Caco-2 (cell line): ENCODE measurements around the gene CFAP92. TPM values are rescaled to one million over a fixed set of nuclear protein-coding genes. Genes with fewer than 3 reads are reported as not detected.

Experiments used
- BruUV-seq: library from RNA; stranded (reverse); fragments of 400-500 nt; replicated peaks from 2 replicates; lab custom pipeline; 2021; lab: Mats Ljungman, UMichigan
- CTCF ChIA-PET: fragments of 300-600 bp; sonication (Branson Sonifier 250); formaldehyde crosslinking; loops from one replicate; lab custom pipeline; 2022; ENCODE audit warnings: antibody characterized with exemption; lab: Charles Lee
- POLR2A ChIA-PET: fragments of 300-600 bp; sonication (Branson Sonifier 250); formaldehyde crosslinking; loops from one replicate; lab custom pipeline; 2022; ENCODE audit warnings: antibody characterized with exemption; lab: Charles Lee
- DNase-seq, 2 experiments: peaks; one replicate each; pipeline versions ENCODE4 v3.0.0 to v3.0.0-alpha.2; 2020 to 2022
- H3K27me3 ChIP-seq: replicated peaks from 2 replicates; pipeline ENCODE4 v1.6.0; 2011; ENCODE audit warnings: low read length; ENCODE audit not compliant: control insufficient read depth, insufficient read depth
- H3K36me3 ChIP-seq: 2 replicates; pipeline ENCODE4 v1.5.1; 2011; ENCODE audit warnings: low read length; ENCODE audit not compliant: control insufficient read depth, insufficient read depth
- H3K4me1 ChIP-seq: fragments of 250-450 bp; sonication (Bioruptor Pico); 2 replicates; pipeline ENCODE4 v1.5.1; 2020; ENCODE audit warnings: mild to moderate bottlenecking
- H3K4me3 ChIP-seq: 2 replicates; pipeline ENCODE4 v1.5.1; 2011; ENCODE audit warnings: low read depth, mild to moderate bottlenecking, control low read depth, low read length
- H3K9me3 ChIP-seq: fragments of 250-450 bp; sonication (Bioruptor Pico); 2 replicates; pipeline ENCODE4 v1.5.1; 2020; ENCODE audit warnings: mild to moderate bottlenecking, moderate library complexity
- H3K27ac Mint-ChIP-seq: one replicate; pipeline ENCODE4 v1.8.0; 2022; ENCODE audit warnings: mixed read lengths; ENCODE audit not compliant: unreplicated experiment
- H3K27me3 Mint-ChIP-seq: one replicate; pipeline ENCODE4 v1.8.0; 2022; ENCODE audit warnings: mixed read lengths; ENCODE audit not compliant: insufficient read depth, unreplicated experiment
- H3K36me3 Mint-ChIP-seq: one replicate; pipeline ENCODE4 v1.8.0; 2022; ENCODE audit warnings: mild to moderate bottlenecking, mixed read lengths; ENCODE audit not compliant: insufficient read depth, unreplicated experiment
- H3K4me1 Mint-ChIP-seq: one replicate; pipeline ENCODE4 v1.8.0; 2022; ENCODE audit warnings: low read depth, mixed read lengths; ENCODE audit not compliant: unreplicated experiment
- H3K4me3 Mint-ChIP-seq: one replicate; pipeline ENCODE4 v1.8.0; 2022; ENCODE audit warnings: mild to moderate bottlenecking, moderate library complexity, mixed read lengths; ENCODE audit not compliant: unreplicated experiment
- H3K9me3 Mint-ChIP-seq: one replicate; pipeline ENCODE4 v1.8.0; 2022; ENCODE audit warnings: mixed read lengths; ENCODE audit not compliant: unreplicated experiment
- CTCF ChIP-seq, 2 experiments: fragments of 200-600 bp in 1 of 2; IDR thresholded peaks; 1 replicate in 1 of 2; 2 replicates in 1 of 2; pipeline versions ENCODE4 v1.5.1 to v1.8.0; 2011 to 2022; ENCODE audit warnings: antibody characterized with exemption in 1 of 2, control low read depth in 1 of 2, inconsistent platforms in 1 of 2, low read depth in 1 of 2, low read length in 1 of 2, mild to moderate bottlenecking in 1 of 2, moderate library complexity in 1 of 2; ENCODE audit not compliant: insufficient read depth in 1 of 2, severe bottlenecking in 1 of 2, unreplicated experiment in 1 of 2
- intact Hi-C: fragments of 100-400 bp; cut with micrococcal nuclease; formaldehyde crosslinking; loops from one replicate; pipeline ENCODE4 v1.10.0; 2022; ENCODE audit not compliant: unreplicated experiment
- total RNA-seq: library from RNA; stranded (reverse); gene quantifications from 2 replicates; pipeline ENCODE4 v1.2.3, GENCODE V29; 2022

The CFAP92 gene
- total RNA-seq, 1 experiment from 2014 or later = 5.9 TPM

GRCh38 chr3:128949158-128949557, 44.7 kb downstream of the CFAP92 start:
- BruUV-seq = no TSS peak
- ChIA-PET CTCF (no interaction called here), POLR2A (interaction anchor here (0.6 kb wide), 1 partner anchor 870 kb away, joined by 3 read pairs; no protein-coding TSS in a partner anchor)
- no peak overlapping the region for H3K4me3 ChIP-seq
- H3K9me3 ChIP-seq = no peaks in the 10 kb centered on the region
- no peak for TF ChIP-seq CTCF (IDR thresholded peaks at IDR 0.05; ENCODE audit: insufficient read depth in 1 of 2, low read depth in 1 of 2, low read length in 1 of 2, severe bottlenecking in 1 of 2, unreplicated experiment in 1 of 2)
- Mint-ChIP-seq H3K36me3 (peaks cover 9% of the 10 kb centered on the region), H3K9me3 (no peaks in the 10 kb centered on the region), H3K27me3 (no peaks in the 10 kb centered on the region), H3K4me3 (no peak overlapping the region), H3K4me1 (no peaks in the 10 kb centered on the region), H3K27ac (no peak overlapping the region)
- intact Hi-C loops = no loop called here
- no peak for DNase-seq
- H3K4me1 ChIP-seq = no peaks in the 10 kb centered on the region
- no peaks in the 10 kb centered on the region for H3K27me3 ChIP-seq
- no peaks in the 10 kb centered on the region for H3K36me3 ChIP-seq

- H3K36me3 Mint-ChIP-seq = no peaks in the 10 kb centered on the region
- no peak overlapping the region for H3K27ac Mint-ChIP-seq
- H3K9me3 Mint-ChIP-seq = no peaks in the 10 kb centered on the region
- H3K27me3 Mint-ChIP-seq = no peaks in the 10 kb centered on the region
- intact Hi-C loops = no loop called here
- Histone ChIP-seq H3K4me1 (no peaks in the 10 kb centered on the region), H3K27me3 (no peaks in the 10 kb centered on the region), H3K9me3 (no peaks in the 10 kb centered on the region), H3K4me3 (no peak overlapping the region), H3K36me3 (no peaks in the 10 kb centered on the region)
- ChIA-PET CTCF (no interaction called here), POLR2A (no interaction called here)
- no peak overlapping the region for H3K4me3 Mint-ChIP-seq
- no TSS peak for BruUV-seq
- no peak for TF ChIP-seq CTCF (IDR thresholded peaks at IDR 0.05; ENCODE audit: insufficient read depth in 1 of 2, low read depth in 1 of 2, low read length in 1 of 2, severe bottlenecking in 1 of 2, unreplicated experiment in 1 of 2)
- no peak for DNase-seq
- no peaks in the 10 kb centered on the region for H3K4me1 Mint-ChIP-seq
Measured at GRCh38 chr3:128946411-128946810, 47.5 kb downstream of the CFAP92 start.

- Mint-ChIP-seq H3K4me3 (no peak overlapping the region), H3K27ac (no peak overlapping the region), H3K36me3 (no peaks in the 10 kb centered on the region), H3K9me3 (no peaks in the 10 kb centered on the region), H3K27me3 (no peaks in the 10 kb centered on the region), H3K4me1 (no peaks in the 10 kb centered on the region)
- H3K9me3 ChIP-seq = no peaks in the 10 kb centered on the region
- intact Hi-C loops = no loop called here
- POLR2A ChIA-PET = interaction anchor here (0.5 kb wide), 1 partner anchor 24 kb away, joined by 3 read pairs; no protein-coding TSS in a partner anchor
- no peak for DNase-seq
- H3K36me3 ChIP-seq = no peaks in the 10 kb centered on the region
- no peak overlapping the region for H3K4me3 ChIP-seq
- no peaks in the 10 kb centered on the region for H3K4me1 ChIP-seq
- BruUV-seq = no TSS peak
- TF ChIP-seq CTCF (IDR thresholded peaks at IDR 0.05; ENCODE audit: insufficient read depth in 1 of 2, low read depth in 1 of 2, low read length in 1 of 2, severe bottlenecking in 1 of 2, unreplicated experiment in 1 of 2) = no peak
- CTCF ChIA-PET = no interaction called here
- H3K27me3 ChIP-seq = no peaks in the 10 kb centered on the region
Measured at GRCh38 chr3:128945878-128946175, 48.0 kb downstream of the CFAP92 start.
